ENCODE measurements around the gene POTEG.
"Not testable (repeated sequence)": the region's sequence is repeated elsewhere in the genome, so short reads cannot be mapped to it uniquely, and the experiment has no call there.

The POTEG gene

GRCh38 chr14:19372813-19373500 is 61.2 kb downstream of the POTEG start:
- DNase-seq, result not testable (repeated sequence)

- not testable (repeated sequence) for DNase-seq
Observed at GRCh38 chr14:19371767-19372166, 62.4 kb downstream of the POTEG start.

- DNase-seq, result not testable (repeated sequence)
Observed at GRCh38 chr14:19362803-19363202, 71.3 kb downstream of the POTEG start.

- not testable (repeated sequence) for DNase-seq
Observed at GRCh38 chr14:19362323-19362722, 71.8 kb downstream of the POTEG start.

- not testable (repeated sequence) for DNase-seq
Observed at GRCh38 chr14:19361636-19362253, 72.4 kb downstream of the POTEG start.

- not testable (repeated sequence) for DNase-seq
Observed at GRCh38 chr14:19360937-19361635, 73.1 kb downstream of the POTEG start.

All from NCI-H2171 treated with DMSO at 0.1 percent for 48 hours (cell line).